VCaP (cell line): ENCODE results near the gene AXIN2.

Experiments used
- H3K27ac ChIP-seq: fragments of 450-650 bp; 2 replicates; pipeline ENCODE4 v1.5.1; 2017
- CTCF ChIP-seq: fragments of 450-650 bp; conservative IDR thresholded peaks from 2 replicates; pipeline ENCODE4 v1.5.1; 2017; ENCODE audit warnings: mild to moderate bottlenecking, moderate library complexity

Gene AXIN2

GRCh38 chr17:65557349-65558310 lies 3.8 kb downstream of the AXIN2 start:
- no peak for TF ChIP-seq CTCF
- no peak overlapping the region for H3K27ac ChIP-seq

GRCh38 chr17:65556910-65557348 lies 4.5 kb downstream of the AXIN2 start:
- no peak for TF ChIP-seq CTCF
- H3K27ac ChIP-seq: no peak overlapping the region

GRCh38 chr17:65556014-65556909 lies 5.2 kb downstream of the AXIN2 start:
- H3K27ac ChIP-seq: no peak overlapping the region
- TF ChIP-seq CTCF: peak; percentile 67

GRCh38 chr17:65554553-65555223 lies 6.8 kb downstream of the AXIN2 start:
- TF ChIP-seq CTCF: 0 out of 2 replicates have a peak, but pooled peaks have one; percentile 17
- H3K27ac ChIP-seq: no peak overlapping the region

- TF ChIP-seq CTCF: no peak
- no peak overlapping the region for H3K27ac ChIP-seq
These were observed 7.5 kb downstream of the AXIN2 start for GRCh38 chr17:65553646-65554552.

- no peak for TF ChIP-seq CTCF
- H3K27ac ChIP-seq: no peak overlapping the region
These were observed 8.3 kb downstream of the AXIN2 start for GRCh38 chr17:65553009-65553645.
